B cell (primary cell): Measurements from ENCODE around the gene CREB3L1.

Experiments used
- CTCF ChIP-seq: fragments of 200-600 bp; IDR thresholded peaks from one replicate; pipeline ENCODE4 v1.8.0; 2022; ENCODE audit warnings: antibody characterized with exemption, mild to moderate bottlenecking
- EZH2 ChIP-seq: IDR thresholded peaks from 2 replicates; pipeline ENCODE4 v1.6.1; 2012; ENCODE audit warnings: borderline replicate concordance, low read depth, mild to moderate bottlenecking, moderate library complexity, low read length; ENCODE audit not compliant: insufficient read depth, poor library complexity, severe bottlenecking

GRCh38 chr11:46290598-46291309, 13.3 kb downstream of the CREB3L1 start:
- TF ChIP-seq EZH2 (no peak), CTCF (no peak)
